8988T (cell line): Measurements from ENCODE around the gene MYBPC1.
"Not testable (repeated sequence)": the region's sequence is repeated elsewhere in the genome, so short reads cannot be mapped to it uniquely, and the experiment has no call there.

ENCODE experiments used
- DNase-seq: peaks from one replicate; pipeline ENCODE4 v3.0.0; 2011

MYBPC1 gene

GRCh38 chr12:101607894-101608293, 13.1 kb downstream of the MYBPC1 start:
- DNase-seq: no peak

GRCh38 chr12:101608301-101609133, 13.7 kb downstream of the MYBPC1 start:
- no peak for DNase-seq

- DNase-seq: no peak
These were observed 14.4 kb downstream of the MYBPC1 start for GRCh38 chr12:101609198-101609597.

GRCh38 chr12:101612160-101612916, 17.6 kb downstream of the MYBPC1 start:
- DNase-seq: no peak

- DNase-seq: no peak
These were observed 21.3 kb downstream of the MYBPC1 start for GRCh38 chr12:101616027-101616494.

GRCh38 chr12:101619026-101619786, 24.4 kb downstream of the MYBPC1 start:
- DNase-seq: no peak

GRCh38 chr12:101619858-101620761, 25.3 kb downstream of the MYBPC1 start:
- no peak for DNase-seq

GRCh38 chr12:101620762-101621133, 26.0 kb downstream of the MYBPC1 start:
- no peak for DNase-seq

- DNase-seq: no peak
These were observed 33.9 kb downstream of the MYBPC1 start for GRCh38 chr12:101628676-101629075.

- DNase-seq: no peak
These were observed 40.0 kb downstream of the MYBPC1 start for GRCh38 chr12:101634724-101635123.

- no peak for DNase-seq
These were observed 43.2 kb downstream of the MYBPC1 start for GRCh38 chr12:101637936-101638335.

GRCh38 chr12:101642115-101643067, 47.6 kb downstream of the MYBPC1 start:
- no peak for DNase-seq

- DNase-seq: no peak
These were observed 52.9 kb downstream of the MYBPC1 start for GRCh38 chr12:101647711-101648110.

- no peak for DNase-seq
These were observed 53.4 kb downstream of the MYBPC1 start for GRCh38 chr12:101648195-101648594.

- DNase-seq: no peak
These were observed 55.8 kb downstream of the MYBPC1 start for GRCh38 chr12:101650346-101651117.

- DNase-seq: no peak
These were observed 58.3 kb downstream of the MYBPC1 start for GRCh38 chr12:101653030-101653429.

- DNase-seq: no peak
These were observed 58.7 kb downstream of the MYBPC1 start for GRCh38 chr12:101653503-101653902.

GRCh38 chr12:101654442-101654841, 59.7 kb downstream of the MYBPC1 start:
- DNase-seq: no peak

- no peak for DNase-seq
These were observed 60.6 kb downstream of the MYBPC1 start for GRCh38 chr12:101655393-101655792.

GRCh38 chr12:101660662-101661061, 65.9 kb downstream of the MYBPC1 start:
- DNase-seq: not testable (repeated sequence)
